Measurements from ENCODE around the gene PGAP3. TPM values are rescaled to one million over a fixed set of nuclear protein-coding genes. Genes with fewer than 3 reads are reported as not detected.

Gene PGAP3
- total and polyA plus RNA-seq, 9 donors = 16.0 to 21.0 (median 18.0) TPM

- no peak for DNase-seq
- WGBS (ENCODE audit: insufficient coverage) = 72% methylated on average over 6 of the region's 15 CpGs
- Histone ChIP-seq H3K36me3 (ENCODE audit: control insufficient read depth, insufficient read depth, low read length) (peaks cover 3% of the 10 kb centered on the region), H3K9me3 (replicated peaks; ENCODE audit: control insufficient read depth, low read depth, low read length) (no peaks in the 10 kb centered on the region), H3K4me3 (ENCODE audit: low read length) (no peak overlapping the region), H3K4me1 (ENCODE audit: control insufficient read depth, insufficient read depth, low read length) (peaks cover 6% of the 10 kb centered on the region), H3K27ac (ENCODE audit: low read length) (no peak overlapping the region), H3K27me3 (ENCODE audit: control insufficient read depth, insufficient read depth, low read length) (no peaks in the 10 kb centered on the region)
Measured at GRCh38 chr17:39648616-39649366, 39.1 kb downstream of the PGAP3 start.

- Histone ChIP-seq H3K36me3 (ENCODE audit: control insufficient read depth, insufficient read depth, low read length) (peaks cover 4% of the 10 kb centered on the region), H3K4me1 (ENCODE audit: control insufficient read depth, insufficient read depth, low read length) (no peaks in the 10 kb centered on the region), H3K4me3 (ENCODE audit: low read length) (no peak overlapping the region), H3K27ac (ENCODE audit: low read length) (no peak overlapping the region), H3K9me3 (replicated peaks; ENCODE audit: control insufficient read depth, low read depth, low read length) (no peaks in the 10 kb centered on the region), H3K27me3 (ENCODE audit: control insufficient read depth, insufficient read depth, low read length) (no peaks in the 10 kb centered on the region)
- no peak for DNase-seq
- WGBS (ENCODE audit: insufficient coverage) = 0% methylated on average over 1 of the region's 5 CpGs
Measured at GRCh38 chr17:39647256-39647655, 40.6 kb downstream of the PGAP3 start.

- Histone ChIP-seq H3K27me3 (ENCODE audit: control insufficient read depth, insufficient read depth, low read length) (no peaks in the 10 kb centered on the region), H3K36me3 (ENCODE audit: control insufficient read depth, insufficient read depth, low read length) (peaks cover 11% of the 10 kb centered on the region), H3K4me3 (ENCODE audit: low read length) (no peak overlapping the region), H3K27ac (ENCODE audit: low read length) (no peak overlapping the region), H3K9me3 (replicated peaks; ENCODE audit: control insufficient read depth, low read depth, low read length) (no peaks in the 10 kb centered on the region), H3K4me1 (ENCODE audit: control insufficient read depth, insufficient read depth, low read length) (peaks cover 3% of the 10 kb centered on the region)
- DNase-seq = no peak
- 77% methylated on average over 2 of the region's 4 CpGs for WGBS (ENCODE audit: insufficient coverage)
Measured at GRCh38 chr17:39643271-39643670, 44.6 kb downstream of the PGAP3 start.

GRCh38 chr17:39642291-39643074 is 45.4 kb downstream of the PGAP3 start:
- 80% methylated on average over 9 of the region's 9 CpGs for WGBS (ENCODE audit: insufficient coverage)
- H3K4me1 ChIP-seq (ENCODE audit: control insufficient read depth, insufficient read depth, low read length) = peaks cover 11% of the 10 kb centered on the region
- H3K4me3 ChIP-seq (ENCODE audit: low read length) = no peak overlapping the region
- H3K36me3 ChIP-seq (ENCODE audit: control insufficient read depth, insufficient read depth, low read length) = peaks cover 11% of the 10 kb centered on the region
- H3K9me3 ChIP-seq (replicated peaks; ENCODE audit: control insufficient read depth, low read depth, low read length) = no peaks in the 10 kb centered on the region
- no peaks in the 10 kb centered on the region for H3K27me3 ChIP-seq (ENCODE audit: control insufficient read depth, insufficient read depth, low read length)
- DNase-seq = no peak
- H3K27ac ChIP-seq (ENCODE audit: low read length) = no peak overlapping the region

GRCh38 chr17:39641883-39642282 is 46.0 kb downstream of the PGAP3 start:
- Histone ChIP-seq H3K4me1 (ENCODE audit: control insufficient read depth, insufficient read depth, low read length) (peaks cover 12% of the 10 kb centered on the region), H3K36me3 (ENCODE audit: control insufficient read depth, insufficient read depth, low read length) (peaks cover 11% of the 10 kb centered on the region), H3K4me3 (ENCODE audit: low read length) (no peak overlapping the region), H3K27me3 (ENCODE audit: control insufficient read depth, insufficient read depth, low read length) (no peaks in the 10 kb centered on the region), H3K27ac (ENCODE audit: low read length) (no peak overlapping the region), H3K9me3 (replicated peaks; ENCODE audit: control insufficient read depth, low read depth, low read length) (no peaks in the 10 kb centered on the region)
- WGBS (ENCODE audit: insufficient coverage) = 66% methylated on average over 2 of the region's 7 CpGs
- DNase-seq = no peak

GRCh38 chr17:39641097-39641496 is 46.8 kb downstream of the PGAP3 start:
- H3K9me3 ChIP-seq (replicated peaks; ENCODE audit: control insufficient read depth, low read depth, low read length) = no peaks in the 10 kb centered on the region
- no peak for DNase-seq
- H3K4me3 ChIP-seq (ENCODE audit: low read length) = no peak overlapping the region
- H3K36me3 ChIP-seq (ENCODE audit: control insufficient read depth, insufficient read depth, low read length) = peaks cover 11% of the 10 kb centered on the region
- H3K27me3 ChIP-seq (ENCODE audit: control insufficient read depth, insufficient read depth, low read length) = no peaks in the 10 kb centered on the region
- H3K4me1 ChIP-seq (ENCODE audit: control insufficient read depth, insufficient read depth, low read length) = peaks cover 20% of the 10 kb centered on the region
- H3K27ac ChIP-seq (ENCODE audit: low read length) = no peak overlapping the region
- 89% methylated on average over 3 of the region's 4 CpGs for WGBS (ENCODE audit: insufficient coverage)

- Histone ChIP-seq H3K27me3 (ENCODE audit: control insufficient read depth, insufficient read depth, low read length) (no peaks in the 10 kb centered on the region), H3K27ac (ENCODE audit: low read length) (no peak overlapping the region), H3K4me1 (ENCODE audit: control insufficient read depth, insufficient read depth, low read length) (peaks cover 25% of the 10 kb centered on the region), H3K9me3 (replicated peaks; ENCODE audit: control insufficient read depth, low read depth, low read length) (no peaks in the 10 kb centered on the region), H3K36me3 (ENCODE audit: control insufficient read depth, insufficient read depth, low read length) (peaks cover 11% of the 10 kb centered on the region), H3K4me3 (ENCODE audit: low read length) (no peak overlapping the region)
- DNase-seq = no peak
- 27% methylated on average over 1 of the region's 4 CpGs for WGBS (ENCODE audit: insufficient coverage)
Measured at GRCh38 chr17:39640591-39641031, 47.2 kb downstream of the PGAP3 start.

GRCh38 chr17:39639566-39640458 is 48.0 kb downstream of the PGAP3 start:
- Histone ChIP-seq H3K27ac (ENCODE audit: low read length) (no peak overlapping the region), H3K9me3 (replicated peaks; ENCODE audit: control insufficient read depth, low read depth, low read length) (no peaks in the 10 kb centered on the region), H3K4me1 (ENCODE audit: control insufficient read depth, insufficient read depth, low read length) (peaks cover 25% of the 10 kb centered on the region), H3K36me3 (ENCODE audit: control insufficient read depth, insufficient read depth, low read length) (peaks cover 11% of the 10 kb centered on the region), H3K4me3 (ENCODE audit: low read length) (no peak overlapping the region), H3K27me3 (ENCODE audit: control insufficient read depth, insufficient read depth, low read length) (no peaks in the 10 kb centered on the region)
- 80% methylated on average over 11 of the region's 11 CpGs for WGBS (ENCODE audit: insufficient coverage)
- no peak for DNase-seq

- WGBS (ENCODE audit: insufficient coverage) = 73% methylated on average over 1 of the region's 2 CpGs
- H3K36me3 ChIP-seq (ENCODE audit: control insufficient read depth, insufficient read depth, low read length) = peaks cover 11% of the 10 kb centered on the region
- no peak overlapping the region for H3K27ac ChIP-seq (ENCODE audit: low read length)
- no peaks in the 10 kb centered on the region for H3K27me3 ChIP-seq (ENCODE audit: control insufficient read depth, insufficient read depth, low read length)
- H3K9me3 ChIP-seq (replicated peaks; ENCODE audit: control insufficient read depth, low read depth, low read length) = no peaks in the 10 kb centered on the region
- no peak for DNase-seq
- H3K4me3 ChIP-seq (ENCODE audit: low read length) = no peak overlapping the region
- H3K4me1 ChIP-seq (ENCODE audit: control insufficient read depth, insufficient read depth, low read length) = peaks cover 28% of the 10 kb centered on the region
Measured at GRCh38 chr17:39639043-39639442, 48.8 kb downstream of the PGAP3 start.

- H3K27me3 ChIP-seq (ENCODE audit: control insufficient read depth, insufficient read depth, low read length) = peaks cover 4% of the 10 kb centered on the region
- peak overlapping the region; percentile 95 for H3K4me3 ChIP-seq (ENCODE audit: low read length)
- no peaks in the 10 kb centered on the region for H3K9me3 ChIP-seq (replicated peaks; ENCODE audit: control insufficient read depth, low read depth, low read length)
- H3K4me1 ChIP-seq (ENCODE audit: control insufficient read depth, insufficient read depth, low read length) = peaks cover 28% of the 10 kb centered on the region
- H3K27ac ChIP-seq (ENCODE audit: low read length) = no peak overlapping the region
- 87% methylated on average over 7 of the region's 7 CpGs for WGBS (ENCODE audit: insufficient coverage)
- no peak for DNase-seq
- H3K36me3 ChIP-seq (ENCODE audit: control insufficient read depth, insufficient read depth, low read length) = peaks cover 11% of the 10 kb centered on the region
Measured at GRCh38 chr17:39638317-39638716, 49.5 kb downstream of the PGAP3 start.

Measured in muscle of leg (tissue), 11 donors.